ENCODE data around the gene ZNF215. TPM values are rescaled to one million over a fixed set of nuclear protein-coding genes. Genes with fewer than 3 reads are reported as not detected.

ZNF215 gene
- total RNA-seq, 2 donors from 2014 or later = 4.9 to 7.3 TPM

GRCh38 chr11:6995703-6996102 is 69.5 kb downstream of the ZNF215 start:
- no peak overlapping the region for H3K27ac ChIP-seq
- no peaks in the 10 kb centered on the region for H3K4me1 ChIP-seq
- TF ChIP-seq POLR2A (IDR thresholded peaks at IDR 0.05) (no peak), CTCF (IDR thresholded peaks at IDR 0.05) (no peak)
- H3K9me3 ChIP-seq = no peaks in the 10 kb centered on the region
- no peaks in the 10 kb centered on the region for H3K36me3 ChIP-seq (replicated peaks in 1 of 2; ENCODE audit: insufficient read depth in 1 of 2, low read depth in 2 of 2)
- intact Hi-C loops (cut with DNase I) = no loop called here
- ATAC-seq (no peak), DNase-seq (no peak)
- no peaks in the 10 kb centered on the region for H3K27me3 ChIP-seq
- no peak overlapping the region for H3K4me3 ChIP-seq

GRCh38 chr11:7004482-7004881 is 78.3 kb downstream of the ZNF215 start:
- intact Hi-C loops (cut with DNase I) = no loop called here
- peak in 1 of 4 donors; percentile 2 for DNase-seq
- TF ChIP-seq POLR2A (IDR thresholded peaks at IDR 0.05) (no peak), CTCF (IDR thresholded peaks at IDR 0.05) (no peak)
- no peak for ATAC-seq
- Histone ChIP-seq H3K27me3 (no peaks in the 10 kb centered on the region), H3K9me3 (no peaks in the 10 kb centered on the region), H3K36me3 (replicated peaks in 1 of 2; ENCODE audit: insufficient read depth in 1 of 2, low read depth in 2 of 2) (peaks cover 0 to 3% of the 10 kb centered on the region in 2 donors), H3K4me1 (no peaks in the 10 kb centered on the region), H3K4me3 (no peak overlapping the region), H3K27ac (no peak overlapping the region)
- WGBS, 2 donors = 63 to 64% methylated on average over 3 of the region's 3 CpGs

Other genes with a start within 250 kb of the ZNF215 start
- 100 to 1,000 TPM in 1 of 2 donors, 10 to 100 TPM in 1; 19.4 to 263 TPM for gene MRPL17, start 243.1 kb upstream of the ZNF215 start, total RNA-seq
- gene OR2AG2, start 154.4 kb upstream of the ZNF215 start, total RNA-seq = under 1 TPM; under 0.01 to 0.26 TPM
- not detected for gene OR2AG1, start 143.4 kb upstream of the ZNF215 start, total RNA-seq
- gene OR6A2, start 126.7 kb upstream of the ZNF215 start, total RNA-seq = 1 to 10 TPM; 1.0 to 2.3 TPM
- gene OR10A5, start 80.7 kb upstream of the ZNF215 start, total RNA-seq = not detected
- gene OR10A2, start 63.4 kb upstream of the ZNF215 start, total RNA-seq = not detected
- not detected for gene OR10A4, start 49.8 kb upstream of the ZNF215 start, total RNA-seq
- gene OR2D2, start 33.9 kb upstream of the ZNF215 start, total RNA-seq = under 1 TPM in 1 of 2 donors, not detected in 1; 0.78 TPM
- gene OR2D3, start 5.4 kb upstream of the ZNF215 start, total RNA-seq = not detected
- gene ZNF214, start 93.9 kb downstream of the ZNF215 start, total RNA-seq = 1 to 10 TPM; 2.1 to 4.3 TPM
- gene NLRP14, start 94.1 kb downstream of the ZNF215 start, total RNA-seq = under 1 TPM; under 0.01 to 0.33 TPM
- 1 to 10 TPM in 1 of 2 donors, not detected in 1; 3.3 TPM for gene RBMXL2, start 162.6 kb downstream of the ZNF215 start, total RNA-seq

Data from body of pancreas (tissue), 4 donors.